DMS 273 (cell line): ENCODE results near the gene PAGR1.

Experiments
- DNase-seq: peaks from one replicate; lab custom pipeline; 2025; ENCODE audit not compliant: unreplicated experiment; lab: John Stamatoyannopoulos, UW

Gene PAGR1

DNA sequence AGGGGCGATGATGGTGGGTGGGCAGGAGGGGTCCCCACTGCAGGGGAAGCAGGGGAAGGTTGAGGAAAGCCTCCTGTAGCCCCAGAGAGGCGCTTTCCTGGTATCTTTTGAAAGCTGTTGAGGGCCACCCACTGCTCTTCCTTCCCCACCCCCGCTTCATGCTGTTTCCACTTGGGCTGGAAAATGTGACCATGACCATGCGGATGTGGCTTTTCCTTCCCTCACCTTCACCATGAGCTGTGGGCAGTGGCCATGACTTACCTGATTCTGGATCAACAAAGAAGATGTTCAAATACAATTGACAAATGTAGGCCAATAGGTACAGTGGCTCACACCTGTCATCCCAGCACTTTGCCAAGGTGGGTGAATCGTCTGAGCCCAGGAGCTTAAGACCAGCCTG is 18.1 kb downstream of the PAGR1 start:
- DNase-seq: no peak

DNA sequence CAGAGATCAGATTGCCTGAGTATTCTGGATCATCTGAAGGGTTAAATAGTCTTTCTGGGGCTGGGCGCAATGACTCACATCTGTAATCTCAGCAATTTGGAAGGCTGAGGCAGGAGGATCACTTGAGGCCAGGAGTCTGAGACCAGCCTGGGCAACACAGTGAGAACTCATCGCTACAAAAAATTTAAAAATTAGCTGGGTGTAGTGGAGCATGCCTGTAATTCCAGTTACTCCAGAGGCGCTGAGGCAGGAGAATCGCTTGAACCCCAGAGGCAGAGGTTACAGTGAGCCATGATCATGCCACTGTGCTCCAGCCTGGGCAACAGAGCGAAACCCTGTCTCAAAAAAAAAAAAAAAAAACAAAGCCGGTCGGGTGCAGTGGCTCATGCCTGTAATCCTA is 20.0 kb downstream of the PAGR1 start:
- no peak for DNase-seq

DNA sequence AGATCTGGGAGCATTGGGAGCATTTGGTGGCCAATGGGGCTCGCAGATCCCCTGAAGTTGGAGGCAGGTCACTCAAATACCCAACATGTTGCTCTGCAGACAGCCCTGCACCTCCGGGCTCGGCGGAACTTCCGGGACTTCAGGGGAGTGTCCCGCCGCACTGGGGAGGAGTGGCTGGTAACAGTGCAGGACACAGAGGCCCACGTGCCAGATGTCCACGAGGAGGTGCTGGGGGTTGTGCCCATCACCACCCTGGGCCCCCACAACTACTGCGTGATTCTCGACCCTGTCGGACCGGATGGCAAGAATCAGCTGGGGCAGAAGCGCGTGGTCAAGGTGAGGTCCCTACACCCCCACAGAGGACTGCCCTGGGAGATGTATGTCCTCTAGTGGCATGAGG is 20.7 kb downstream of the PAGR1 start:
- no peak for DNase-seq

DNA sequence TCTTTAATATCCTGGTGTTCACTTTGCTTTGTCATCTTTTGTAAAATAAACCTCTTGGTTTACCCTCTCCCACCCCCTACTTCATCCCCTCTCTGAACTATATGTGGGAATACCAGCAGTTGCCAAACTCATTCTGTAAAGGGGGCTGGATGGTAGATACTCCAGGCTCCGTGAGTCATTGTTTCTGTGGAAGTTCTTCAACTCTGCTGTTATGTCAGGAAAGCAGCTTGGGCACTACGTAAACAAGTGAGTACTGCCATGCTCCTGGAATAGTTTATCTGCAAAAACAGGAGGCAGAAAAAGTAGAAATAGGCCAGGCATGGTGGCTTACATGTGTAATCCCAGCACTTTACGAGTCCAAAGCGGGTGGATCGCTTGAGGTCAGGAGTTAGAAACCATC is 21.9 kb downstream of the PAGR1 start:
- DNase-seq: no peak

DNA sequence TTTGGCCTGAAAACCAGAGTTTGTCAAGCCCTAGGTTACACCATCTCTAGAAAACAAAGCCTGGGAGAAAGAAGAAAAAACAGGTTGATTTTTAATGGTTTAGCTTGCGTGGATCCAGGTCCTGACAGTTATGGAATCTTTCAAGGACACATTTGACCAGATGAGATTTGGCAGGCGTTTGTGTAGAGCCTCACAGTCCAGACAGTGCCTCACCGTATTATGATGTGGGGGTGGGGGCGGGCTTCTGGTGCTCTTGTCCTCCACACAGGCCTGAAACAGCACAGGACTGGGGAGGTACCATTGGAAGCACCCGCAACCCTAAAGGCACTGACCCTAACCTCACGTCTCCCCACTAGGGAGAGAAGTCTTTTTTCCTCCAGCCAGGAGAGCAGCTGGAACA is 23.9 kb downstream of the PAGR1 start:
- DNase-seq: no peak

DNA sequence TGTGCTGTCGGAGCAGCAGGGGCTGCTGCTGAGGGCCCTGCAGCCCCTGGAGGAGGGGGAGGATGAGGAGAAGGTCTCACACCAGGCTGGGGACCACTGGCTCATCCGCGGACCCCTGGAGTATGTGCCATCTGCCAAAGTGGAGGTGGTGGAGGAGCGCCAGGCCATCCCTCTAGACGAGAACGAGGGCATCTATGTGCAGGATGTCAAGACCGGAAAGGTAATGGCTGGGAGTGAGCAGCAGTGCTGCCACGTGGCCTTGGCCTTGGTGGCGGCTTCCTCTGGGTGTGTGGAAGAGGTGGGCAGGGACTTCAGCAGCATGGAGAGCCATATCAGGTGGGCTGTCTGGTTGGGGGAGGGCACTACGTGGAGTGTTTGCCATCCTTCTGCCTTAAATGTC is 24.3 kb downstream of the PAGR1 start:
- no peak for DNase-seq

DNA sequence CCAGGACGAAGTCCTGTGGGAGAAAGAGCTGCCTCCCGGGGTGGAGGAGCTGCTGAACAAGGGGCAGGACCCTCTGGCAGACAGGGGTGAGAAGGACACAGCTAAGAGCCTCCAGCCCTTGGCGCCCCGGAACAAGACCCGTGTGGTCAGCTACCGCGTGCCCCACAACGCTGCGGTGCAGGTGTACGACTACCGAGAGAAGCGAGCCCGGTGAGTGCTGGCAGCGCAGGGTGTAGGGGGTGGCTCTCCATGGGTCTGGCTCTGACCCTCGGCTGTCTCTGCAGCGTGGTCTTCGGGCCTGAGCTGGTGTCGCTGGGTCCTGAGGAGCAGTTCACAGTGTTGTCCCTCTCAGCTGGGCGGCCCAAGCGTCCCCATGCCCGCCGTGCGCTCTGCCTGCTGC is 25.7 kb downstream of the PAGR1 start:
- DNase-seq: no peak

DNA sequence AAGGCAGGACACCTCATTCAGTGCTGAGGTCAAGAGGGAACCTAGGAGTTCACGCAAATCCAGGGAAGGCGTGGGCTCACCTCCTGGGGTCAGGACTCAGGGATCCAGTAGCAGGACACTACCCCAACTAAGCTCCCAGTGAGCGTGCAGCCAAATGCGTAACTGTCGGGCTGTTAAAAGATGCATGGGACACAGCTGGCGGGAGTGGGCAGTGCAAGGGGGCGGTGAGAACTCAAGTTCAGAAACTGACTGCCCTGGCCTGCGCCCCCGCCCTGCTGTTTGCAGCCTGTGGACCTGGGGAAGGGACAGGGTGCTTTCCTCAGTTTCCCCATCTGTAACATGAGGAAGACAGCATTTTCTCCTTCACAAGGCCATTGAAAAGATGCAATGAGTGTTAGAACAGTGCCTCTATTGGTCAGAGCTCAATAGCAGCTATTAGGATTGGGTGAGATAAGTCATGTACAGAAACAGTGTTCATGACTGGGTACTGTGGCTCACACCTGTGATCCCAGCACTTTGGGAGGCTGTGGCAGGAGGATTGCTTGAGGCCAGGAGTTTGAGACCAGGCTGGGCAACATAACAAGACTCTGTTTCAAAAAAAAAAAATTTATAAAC is 26.9 kb downstream of the PAGR1 start:
- no peak for DNase-seq

DNA sequence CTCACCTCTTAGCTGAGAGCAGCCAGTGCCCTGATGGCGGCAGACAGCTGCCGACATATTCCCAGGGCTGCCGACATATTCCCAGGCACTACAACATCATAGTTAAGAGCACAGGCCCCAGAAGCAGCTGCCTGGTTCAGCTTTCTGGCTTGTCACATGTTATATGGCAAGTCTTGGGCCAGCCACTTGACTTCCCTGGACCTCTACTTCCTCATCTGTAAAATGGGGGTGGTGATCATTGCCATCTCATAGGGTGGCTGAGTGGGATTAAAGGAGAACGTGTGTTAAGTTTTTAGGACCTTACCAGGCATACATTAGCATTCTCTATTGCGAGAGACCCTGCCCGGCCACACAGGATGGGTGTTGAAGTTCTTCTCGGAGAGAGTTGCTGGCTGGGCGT is 28.0 kb downstream of the PAGR1 start:
- no peak for DNase-seq

DNA sequence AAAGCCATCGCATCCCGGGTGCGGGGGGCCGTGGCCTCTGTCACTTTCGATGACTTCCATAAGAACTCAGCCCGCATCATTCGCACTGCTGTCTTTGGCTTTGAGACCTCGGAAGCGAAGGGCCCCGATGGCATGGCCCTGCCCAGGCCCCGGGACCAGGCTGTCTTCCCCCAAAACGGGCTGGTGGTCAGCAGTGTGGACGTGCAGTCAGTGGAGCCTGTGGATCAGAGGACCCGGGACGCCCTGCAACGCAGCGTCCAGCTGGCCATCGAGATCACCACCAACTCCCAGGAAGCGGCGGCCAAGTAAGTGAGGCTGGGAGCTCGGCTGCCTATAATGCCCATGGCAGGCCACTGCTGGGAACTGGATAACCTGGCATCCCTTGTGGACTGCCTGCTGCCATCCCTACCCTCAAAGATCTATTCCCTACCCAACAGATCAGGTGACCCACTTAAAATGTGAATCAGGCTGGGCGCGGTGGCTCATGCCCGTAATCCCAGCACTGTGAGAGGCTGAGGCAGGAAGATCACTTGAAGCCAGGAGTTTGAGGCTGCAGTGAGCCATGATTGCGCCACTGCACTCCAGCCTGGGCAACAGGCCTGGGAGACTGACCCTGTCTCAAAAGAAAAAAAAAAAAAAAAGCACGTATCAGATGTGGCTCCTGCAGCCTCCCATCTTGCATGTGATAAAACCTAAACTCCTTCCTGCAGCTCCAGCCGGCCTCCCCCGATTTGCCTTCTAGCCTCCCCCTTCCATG is 28.8 kb downstream of the PAGR1 start:
- DNase-seq: no peak

DNA sequence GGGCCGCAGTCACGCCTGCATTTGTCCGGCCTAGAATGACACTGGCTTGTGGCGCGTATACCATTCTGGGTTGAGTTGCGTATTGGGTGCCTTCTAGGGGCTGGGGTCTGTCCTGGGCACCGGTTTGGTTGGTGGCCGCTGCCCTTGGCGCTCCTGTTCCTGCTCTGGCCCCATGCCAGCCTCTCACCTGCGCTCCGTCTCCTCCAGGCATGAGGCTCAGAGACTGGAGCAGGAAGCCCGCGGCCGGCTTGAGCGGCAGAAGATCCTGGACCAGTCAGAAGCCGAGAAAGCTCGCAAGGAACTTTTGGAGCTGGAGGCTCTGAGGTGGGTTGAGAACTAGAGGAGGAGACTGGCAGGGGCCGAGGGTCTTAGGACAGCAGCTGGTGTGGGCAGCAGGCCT is 29.7 kb downstream of the PAGR1 start:
- DNase-seq: no peak

DNA sequence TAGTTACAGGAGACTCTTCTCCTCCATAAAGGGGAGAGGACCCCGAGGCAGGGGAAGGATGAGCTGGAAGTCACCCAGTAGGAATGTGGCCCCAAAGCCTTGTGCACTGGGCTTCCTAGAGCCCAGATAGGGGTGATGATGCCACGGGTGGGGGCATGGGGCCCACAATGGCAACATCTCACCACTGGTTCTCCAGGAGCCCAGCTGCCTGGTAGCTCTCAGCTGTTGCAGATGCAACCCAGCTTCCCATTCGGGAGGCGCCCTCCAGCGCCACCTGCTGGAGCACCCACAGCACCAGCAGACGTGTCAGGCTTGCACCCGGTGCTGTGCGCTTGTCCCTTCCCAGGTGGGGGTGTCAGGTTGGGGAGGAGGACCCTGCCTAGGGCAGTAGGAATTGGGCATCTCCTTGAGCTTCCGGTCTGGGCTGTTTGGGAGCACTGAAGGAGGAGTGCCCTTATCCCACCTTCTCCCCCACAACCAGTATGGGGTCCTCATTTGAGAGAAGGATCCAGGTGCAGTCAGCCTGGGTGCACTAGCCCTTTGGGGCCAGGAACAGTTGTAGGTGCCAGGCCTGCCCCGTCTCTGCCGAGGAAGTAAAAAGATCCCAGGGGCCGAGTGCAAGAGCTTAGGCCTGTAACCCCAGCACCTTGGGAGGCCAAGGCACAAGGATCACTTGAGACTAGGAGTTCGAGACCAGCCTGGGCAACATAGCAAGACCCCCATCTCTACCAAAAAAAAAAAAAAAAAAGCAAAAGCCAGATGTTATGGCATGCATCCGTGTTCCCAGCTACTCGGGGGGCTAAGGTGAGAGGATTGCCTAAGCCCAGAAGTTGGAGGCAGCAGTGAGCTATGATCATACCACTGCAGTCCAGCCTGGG is 32.7 kb downstream of the PAGR1 start:
- DNase-seq: peak; percentile 86

DNA sequence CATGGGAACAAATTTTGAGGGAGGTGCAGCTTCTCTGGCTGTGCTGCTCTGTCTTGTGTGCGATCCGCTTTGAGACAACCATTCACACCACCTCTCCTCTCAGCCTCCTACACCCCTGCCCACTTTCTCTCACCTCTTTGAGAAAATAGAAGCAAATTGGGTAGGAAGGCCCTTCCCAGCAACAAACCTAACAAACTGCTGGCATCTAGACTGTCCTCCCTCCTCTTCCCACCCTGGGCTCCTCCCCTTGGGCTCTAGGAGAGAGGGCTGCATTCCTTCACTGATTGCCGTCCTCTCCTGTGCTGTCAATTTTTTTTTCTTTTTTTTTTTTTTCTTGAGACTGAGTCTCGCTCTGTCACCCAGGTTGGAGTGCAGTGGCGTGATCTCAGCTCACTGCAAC is 33.6 kb downstream of the PAGR1 start:
- no peak for DNase-seq

DNA sequence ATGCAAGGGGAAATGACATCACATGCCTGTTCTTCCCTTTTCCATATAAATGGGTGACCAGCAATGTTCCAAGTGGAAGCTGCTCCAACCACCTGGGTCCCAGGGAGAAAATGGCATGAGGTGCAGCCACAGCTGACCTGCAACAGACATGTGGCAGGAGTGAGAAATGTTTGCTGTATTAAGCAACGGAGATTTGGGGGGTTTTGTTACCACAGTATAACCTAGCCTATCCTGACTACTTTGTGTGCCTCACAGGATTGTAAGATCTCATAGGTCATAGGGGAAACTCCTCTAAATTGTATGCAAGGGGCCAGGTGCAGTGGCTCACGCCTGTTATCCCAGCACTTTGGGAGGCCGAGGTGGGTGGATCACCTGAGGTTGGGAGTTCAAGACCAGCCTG is 35.0 kb downstream of the PAGR1 start:
- no peak for DNase-seq

DNA sequence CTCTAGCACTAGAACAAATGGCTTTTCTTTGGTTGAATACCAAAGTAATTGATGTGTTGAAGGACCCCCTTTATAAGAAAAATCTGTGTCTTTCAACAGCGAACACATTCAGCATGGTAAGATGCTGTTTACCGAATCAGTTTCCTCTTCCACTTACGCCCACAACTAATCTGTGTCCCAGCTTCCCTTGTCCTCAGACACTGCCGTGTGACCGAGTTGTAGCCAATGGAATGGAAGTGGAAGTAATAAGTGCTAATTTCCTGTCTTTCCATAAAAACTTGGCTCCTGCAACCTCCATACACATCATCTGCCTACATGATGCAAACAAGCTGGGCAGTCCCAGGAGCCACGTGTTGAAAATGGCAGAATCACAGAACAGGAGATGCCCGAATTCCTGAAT is 36.7 kb downstream of the PAGR1 start:
- no peak for DNase-seq

DNA sequence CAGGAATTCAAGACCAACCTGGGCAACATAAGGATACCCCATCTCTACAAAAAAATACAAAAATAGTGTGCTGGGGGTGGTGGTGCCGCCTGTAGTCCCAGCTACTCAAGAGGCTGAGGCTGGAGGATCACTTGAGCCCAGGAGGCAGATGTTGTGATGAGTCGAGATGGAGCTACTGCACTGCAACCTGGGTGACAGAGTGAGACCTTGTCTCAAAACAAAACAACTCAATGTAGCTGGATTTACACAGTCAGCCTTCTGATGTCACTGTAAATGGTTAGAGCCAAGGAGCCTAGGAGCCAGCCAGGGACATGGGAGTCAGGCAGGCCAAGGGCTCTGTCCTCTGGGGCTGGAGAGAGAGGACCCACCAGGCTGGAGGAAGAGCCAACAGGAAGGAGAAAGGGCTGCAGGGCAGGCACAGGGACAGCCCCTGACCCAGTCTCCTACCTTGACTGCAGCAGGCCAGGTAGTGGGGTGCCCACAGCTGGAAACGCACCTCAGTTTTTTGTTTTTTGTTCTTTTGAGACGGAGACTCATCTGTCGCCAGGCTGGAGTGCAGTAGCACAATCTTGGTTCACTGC is 38.7 kb downstream of the PAGR1 start:
- no peak for DNase-seq

DNA sequence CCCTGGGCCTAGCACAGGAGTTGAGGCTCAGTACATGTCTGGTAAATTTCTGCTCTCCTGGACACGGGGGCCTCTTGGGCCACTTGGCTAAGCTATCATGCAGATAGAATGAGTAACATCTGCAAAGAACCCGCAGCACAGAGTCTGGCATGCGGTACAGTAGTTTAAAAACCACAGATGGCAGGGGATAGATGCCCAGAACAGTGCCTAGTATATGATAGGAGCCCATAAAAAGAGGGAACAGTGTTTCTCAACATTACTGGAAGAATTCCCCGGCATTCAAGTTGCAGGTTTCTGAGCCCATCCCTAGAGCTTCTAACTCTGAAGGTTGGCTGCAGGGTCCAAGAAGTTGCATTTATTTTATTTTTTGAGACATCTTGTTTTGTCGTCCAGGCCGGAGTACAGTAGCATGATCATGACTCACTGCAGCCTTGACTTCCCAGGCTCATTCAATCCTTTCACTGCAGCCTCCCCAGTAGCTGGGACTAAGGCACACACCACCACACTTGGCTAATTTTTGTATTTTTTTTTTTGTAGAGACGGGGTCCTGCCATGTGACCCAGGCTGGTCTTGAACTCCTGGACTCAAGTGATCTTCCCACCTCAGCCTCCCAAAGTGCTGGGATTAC is 41.3 kb downstream of the PAGR1 start:
- peak; percentile 65 for DNase-seq

DNA sequence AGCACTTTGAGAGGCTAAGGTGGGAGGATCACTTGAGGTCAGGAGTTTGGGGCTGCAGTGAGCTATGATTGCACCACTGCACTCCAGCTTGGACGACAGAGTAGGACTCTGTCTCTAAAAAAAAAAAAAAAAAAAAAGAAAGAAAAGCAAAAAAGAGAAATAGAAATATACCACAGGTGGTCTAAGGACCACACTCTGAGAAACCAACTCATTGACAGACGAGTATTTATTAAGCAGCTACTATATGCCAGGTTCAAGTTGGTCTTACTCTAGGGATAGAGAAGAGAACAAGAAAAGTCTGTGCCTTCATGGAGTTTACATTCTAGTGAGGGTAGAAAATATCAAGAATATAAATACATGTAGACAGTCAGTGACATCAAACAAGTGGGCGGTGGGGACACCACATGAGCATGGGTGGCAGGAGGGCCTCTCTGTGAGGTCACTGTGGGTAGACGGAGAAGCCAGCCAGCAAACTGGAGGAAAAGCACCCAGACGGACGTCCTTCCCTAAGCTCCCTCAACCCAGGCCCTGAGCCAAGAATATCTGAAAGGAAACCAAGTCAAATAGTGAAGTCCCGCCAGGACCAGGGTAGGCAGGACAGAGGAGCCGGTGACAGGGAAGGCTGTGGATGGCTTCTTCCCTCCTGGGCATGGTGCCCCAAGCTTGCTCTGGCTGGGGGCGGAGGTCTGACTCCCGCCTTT is 42.3 kb downstream of the PAGR1 start:
- DNase-seq: no peak

DNA sequence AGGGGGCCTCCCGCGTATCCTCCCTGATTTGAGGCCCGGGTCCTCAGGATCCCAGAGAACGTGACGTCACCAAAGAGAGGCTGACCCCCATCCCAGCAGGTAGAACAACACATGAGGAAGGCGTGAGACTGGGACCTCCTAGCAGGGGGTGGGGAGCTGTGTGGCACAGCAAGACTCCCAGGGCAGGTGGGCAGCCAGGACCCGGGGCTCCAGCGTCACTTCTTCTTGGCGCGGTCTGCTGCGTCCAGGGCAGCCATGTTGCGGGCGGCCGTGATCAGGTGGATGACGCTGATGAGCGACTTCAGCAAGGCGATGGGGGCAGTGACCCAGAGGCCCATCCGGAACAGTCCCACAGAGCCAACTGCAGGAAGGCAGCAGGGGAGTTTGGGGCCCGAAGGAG is 43.0 kb downstream of the PAGR1 start:
- no peak for DNase-seq

DNA sequence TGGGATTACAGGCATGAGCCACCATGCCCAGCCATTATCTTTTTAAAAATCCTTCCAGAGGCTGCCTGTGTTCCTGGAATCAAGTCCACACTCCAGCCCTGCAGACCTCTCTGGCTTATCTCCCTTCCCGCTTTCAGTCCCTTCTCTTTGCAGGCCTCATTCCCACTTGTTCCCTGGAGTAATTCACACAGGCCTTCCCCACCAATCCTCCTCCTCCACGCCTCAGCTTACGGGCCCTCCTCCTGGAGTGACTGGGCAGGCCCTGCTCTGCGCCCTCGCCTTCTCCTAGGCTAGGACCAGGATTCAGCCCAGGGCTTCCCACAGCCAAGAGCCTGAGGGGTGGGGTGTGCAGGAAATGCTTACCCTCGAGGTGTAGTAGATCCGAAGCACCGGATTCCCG is 44.3 kb downstream of the PAGR1 start:
- DNase-seq: no peak
